ENCODE data around the gene VANGL2.

The VANGL2 gene

GRCh38 chr1:160406131-160406968, 6.0 kb downstream of the VANGL2 start:
- no peak for DNase-seq (ENCODE audit: low read depth)

DNA sequence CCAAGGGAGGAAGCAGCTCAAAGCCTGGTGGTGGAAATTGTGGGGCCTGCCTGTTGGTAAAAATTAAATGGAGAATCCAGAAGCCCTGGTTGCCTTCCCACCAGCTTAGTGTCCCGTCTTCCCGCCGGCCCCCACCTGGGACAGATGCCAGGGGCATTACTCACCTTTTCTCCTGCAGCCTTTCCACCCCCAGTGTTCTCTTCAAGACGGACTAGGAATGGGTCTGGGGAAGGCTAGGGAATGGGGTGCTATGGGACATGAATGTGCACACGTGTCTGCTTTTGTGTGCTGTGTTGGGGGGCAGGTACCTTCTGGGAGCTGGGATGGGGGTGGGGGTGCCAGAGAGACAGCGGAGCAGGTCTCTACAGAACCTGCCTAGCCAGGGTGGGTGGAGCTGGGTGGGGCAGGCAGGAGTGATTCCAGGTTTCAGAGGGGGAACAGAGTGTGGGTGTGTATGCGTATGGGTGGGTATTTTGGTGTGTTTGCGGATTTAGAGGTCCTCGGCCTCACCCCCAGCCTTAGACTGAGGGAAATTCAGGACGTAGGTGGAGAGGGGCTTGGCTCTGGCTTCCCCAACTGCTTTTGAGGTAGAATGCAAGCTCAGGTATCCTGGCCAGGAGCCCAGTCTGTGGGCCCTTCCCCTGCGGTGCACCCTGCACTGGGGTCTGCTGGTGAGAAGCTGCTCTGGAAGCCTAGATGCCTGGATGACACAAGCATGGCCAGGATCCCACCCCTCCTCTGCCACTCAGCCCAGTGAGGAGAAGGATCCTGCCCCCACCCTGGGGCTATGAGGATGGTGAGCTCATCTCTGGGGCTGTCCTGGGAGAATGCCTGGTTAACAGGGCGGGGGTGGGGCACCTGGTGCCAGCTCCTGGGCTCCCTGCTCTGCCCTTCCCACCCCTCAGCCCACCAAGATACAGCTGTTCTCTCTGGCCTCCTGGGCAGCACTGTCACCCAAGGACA, 7.8 kb downstream of the VANGL2 start:
- no peak for DNase-seq (ENCODE audit: low read depth)

GRCh38 chr1:160408864-160409263, 8.5 kb downstream of the VANGL2 start:
- DNase-seq (ENCODE audit: low read depth) = no peak

DNA sequence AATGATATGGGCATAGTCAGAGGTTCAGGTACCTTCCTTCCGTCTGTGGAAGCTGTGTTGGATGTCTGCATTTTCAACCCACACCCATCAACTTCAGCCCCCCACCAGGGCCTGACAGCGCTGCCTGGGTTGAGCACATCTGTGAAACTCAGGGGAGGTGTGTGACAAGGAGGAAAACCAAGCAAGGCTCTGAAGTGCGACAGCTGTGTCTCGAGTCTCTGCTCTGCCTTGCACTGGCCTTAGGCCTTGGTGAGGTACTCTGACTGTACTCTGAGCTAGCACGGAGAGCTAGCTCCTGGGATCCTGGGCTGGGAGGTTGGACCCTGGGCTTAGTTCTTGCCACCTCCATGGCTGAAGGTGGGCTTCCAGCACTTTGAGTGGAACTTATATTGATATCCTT, 9.1 kb downstream of the VANGL2 start:
- no peak for DNase-seq (ENCODE audit: low read depth)

- no peak for DNase-seq (ENCODE audit: low read depth)
Measured at GRCh38 chr1:160410406-160411005, 10.1 kb downstream of the VANGL2 start.

GRCh38 chr1:160411271-160412027, 11.1 kb downstream of the VANGL2 start:
- DNase-seq (ENCODE audit: low read depth) = no peak

GRCh38 chr1:160412028-160412362, 11.6 kb downstream of the VANGL2 start:
- no peak for DNase-seq (ENCODE audit: low read depth)

GRCh38 chr1:160413716-160414115, 13.4 kb downstream of the VANGL2 start:
- no peak for DNase-seq (ENCODE audit: low read depth)

GRCh38 chr1:160414881-160415280, 14.5 kb downstream of the VANGL2 start:
- no peak for DNase-seq (ENCODE audit: low read depth)

DNA sequence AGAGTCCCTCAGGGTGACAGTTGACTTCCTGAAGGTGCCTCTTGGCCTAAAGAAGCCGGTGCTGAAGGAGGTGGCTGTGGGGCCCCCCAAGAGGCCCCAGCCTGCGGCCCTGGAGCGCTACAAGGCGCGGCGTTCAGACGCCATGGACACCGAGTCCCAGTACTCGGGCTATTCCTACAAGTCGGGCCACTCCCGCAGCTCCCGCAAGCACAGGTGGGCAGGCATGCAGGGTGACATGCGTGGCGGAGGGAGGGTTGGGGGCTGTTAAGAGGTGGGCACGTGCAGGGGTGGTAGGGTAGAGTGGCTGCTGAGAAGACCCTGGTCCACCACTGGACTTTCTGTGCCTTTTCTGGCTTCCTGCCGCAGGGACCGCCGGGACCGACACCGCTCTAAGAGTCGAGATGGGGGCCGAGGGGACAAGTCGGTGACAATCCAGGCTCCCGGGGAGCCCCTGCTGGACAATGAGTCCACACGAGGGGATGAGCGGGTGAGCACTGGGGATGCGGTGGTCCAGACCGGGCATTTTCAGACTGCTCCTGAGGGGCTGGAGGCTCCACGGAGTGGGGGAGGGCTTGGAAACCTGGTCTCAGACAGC, 15.4 kb downstream of the VANGL2 start:
- no peak for DNase-seq (ENCODE audit: low read depth)

- no peak for DNase-seq (ENCODE audit: low read depth)
Measured at GRCh38 chr1:160416369-160416768, 16.0 kb downstream of the VANGL2 start.

DNA sequence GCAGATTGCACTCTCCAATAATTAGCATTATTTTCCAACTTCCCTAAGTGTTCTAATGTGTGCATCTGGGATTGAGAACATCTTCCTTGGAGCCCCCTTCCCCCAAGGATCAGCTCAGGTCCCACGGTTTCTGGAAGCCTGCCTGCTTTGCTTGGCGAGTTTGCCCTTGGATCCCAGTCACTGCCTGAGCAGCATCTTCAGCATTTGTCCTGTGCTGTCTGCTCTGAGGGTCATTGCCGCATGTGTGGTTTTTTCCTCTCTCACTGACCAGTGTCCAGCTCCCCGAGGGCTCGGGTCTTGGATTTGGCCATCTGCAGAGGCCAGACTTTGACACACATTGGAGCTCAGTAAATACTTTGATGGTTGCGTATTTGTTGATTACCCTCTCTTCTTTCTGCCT, 18.1 kb downstream of the VANGL2 start:
- no peak for DNase-seq (ENCODE audit: low read depth)

- DNase-seq (ENCODE audit: low read depth) = no peak
Measured at GRCh38 chr1:160419150-160419837, 18.9 kb downstream of the VANGL2 start.

GRCh38 chr1:160419838-160420169, 19.4 kb downstream of the VANGL2 start:
- no peak for DNase-seq (ENCODE audit: low read depth)

DNA sequence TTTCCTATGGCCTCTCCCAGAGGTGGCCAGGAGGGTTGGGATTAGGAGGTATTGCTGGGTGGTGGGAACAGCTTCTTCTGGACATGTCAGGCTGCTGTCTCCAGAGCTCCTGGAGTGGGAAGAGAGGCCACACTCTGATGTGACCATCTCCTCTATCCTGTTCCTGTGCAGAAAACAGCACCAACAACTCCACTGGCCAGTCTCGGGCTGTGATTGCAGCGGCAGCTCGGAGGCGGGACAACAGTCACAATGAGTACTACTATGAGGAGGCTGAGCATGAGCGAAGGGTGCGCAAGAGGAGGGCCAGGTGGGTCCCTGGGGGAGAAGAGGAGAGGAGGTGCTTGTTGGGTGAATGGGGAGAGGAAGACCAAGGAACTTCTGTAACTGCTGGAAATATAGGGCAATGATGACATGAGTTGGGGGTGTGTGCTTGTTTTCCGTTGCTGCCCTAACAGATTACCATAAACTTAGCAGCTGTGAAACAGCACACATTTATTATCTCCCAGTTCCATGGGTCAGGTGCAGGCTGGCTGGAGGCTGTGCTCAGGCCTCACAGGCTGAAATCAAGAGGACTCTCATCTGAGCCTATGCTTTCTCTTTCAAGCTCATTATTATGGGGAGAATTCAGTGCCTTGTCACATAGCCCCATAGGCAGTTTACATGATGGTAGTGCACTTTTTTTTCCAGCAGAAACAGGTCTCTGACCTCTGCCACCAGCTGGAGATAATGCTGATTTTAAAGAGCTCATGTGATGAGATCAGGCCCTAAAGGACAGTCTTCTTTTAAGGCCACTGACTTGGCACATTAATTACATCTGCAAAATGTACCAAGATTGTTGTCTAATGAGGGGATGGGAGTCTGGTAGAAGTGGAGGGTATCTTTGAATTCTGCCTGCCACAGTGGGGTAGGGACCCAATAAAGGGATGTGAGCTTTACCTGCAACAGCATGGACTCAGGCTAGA, 20.8 kb downstream of the VANGL2 start:
- DNase-seq (ENCODE audit: low read depth) = no peak

DNA sequence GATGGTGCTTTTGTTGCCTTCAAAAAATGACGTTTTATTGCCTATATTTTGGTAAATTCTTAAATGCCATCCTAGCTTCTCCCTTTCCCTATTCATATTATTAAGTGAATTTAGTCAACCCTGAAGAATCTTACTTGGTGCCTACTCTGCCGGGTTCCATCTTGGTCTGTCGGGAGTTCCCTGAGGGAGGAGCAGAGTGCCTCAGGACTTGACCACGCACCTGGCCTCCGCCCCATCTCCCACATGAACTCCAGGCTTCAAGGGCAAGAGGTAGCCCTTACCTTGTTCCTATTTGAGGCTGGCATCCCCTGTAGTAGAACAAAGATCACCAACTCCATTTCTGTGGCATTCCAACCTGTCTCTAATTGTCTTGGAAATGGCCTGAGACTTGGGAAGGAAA, 21.5 kb downstream of the VANGL2 start:
- DNase-seq (ENCODE audit: low read depth) = no peak

- no peak for DNase-seq (ENCODE audit: low read depth)
Measured at GRCh38 chr1:160423966-160424365, 23.6 kb downstream of the VANGL2 start.

GRCh38 chr1:160425847-160426246, 25.5 kb downstream of the VANGL2 start:
- DNase-seq (ENCODE audit: low read depth) = no peak

- DNase-seq (ENCODE audit: low read depth) = no peak
Measured at GRCh38 chr1:160427625-160428024, 27.3 kb downstream of the VANGL2 start.

GRCh38 chr1:160428053-160428452, 27.7 kb downstream of the VANGL2 start:
- no peak for DNase-seq (ENCODE audit: low read depth)

Measured in activated T-cell treated with anti-CD3 and anti-CD28 coated beads for 1 hour (primary cell).